ENCODE measurements around the gene ZMIZ2.
A peak's percentile ranks its signal among the peaks of the same experiment; 100 is the strongest.

GRCh38 chr7:44761207-44762161 is 12.8 kb downstream of the ZMIZ2 start:
- TF ChIP-seq CTCF (IDR thresholded peaks at IDR 0.05 in 2 of 3, conservative IDR thresholded peaks at IDR 0.05 in 1 of 3; ENCODE audit: borderline replicate concordance in 1 of 3, insufficient read depth in 1 of 3, low read depth in 2 of 3, low read length in 2 of 3) (no peak), POLR2A (IDR thresholded peaks at IDR 0.05; ENCODE audit: borderline replicate concordance, extremely low read depth, insufficient read depth, insufficient read length) (peak; percentile 58)

Data from HCT116 (cell line).